ENCODE measurements around the gene MRTFB. TPM values are rescaled to one million over a fixed set of nuclear protein-coding genes. Genes with fewer than 3 reads are reported as not detected.
"Not testable (repeated sequence)": the region's sequence is repeated elsewhere in the genome, so short reads cannot be mapped to it uniquely, and the experiment has no call there.

Gene MRTFB, protein sequence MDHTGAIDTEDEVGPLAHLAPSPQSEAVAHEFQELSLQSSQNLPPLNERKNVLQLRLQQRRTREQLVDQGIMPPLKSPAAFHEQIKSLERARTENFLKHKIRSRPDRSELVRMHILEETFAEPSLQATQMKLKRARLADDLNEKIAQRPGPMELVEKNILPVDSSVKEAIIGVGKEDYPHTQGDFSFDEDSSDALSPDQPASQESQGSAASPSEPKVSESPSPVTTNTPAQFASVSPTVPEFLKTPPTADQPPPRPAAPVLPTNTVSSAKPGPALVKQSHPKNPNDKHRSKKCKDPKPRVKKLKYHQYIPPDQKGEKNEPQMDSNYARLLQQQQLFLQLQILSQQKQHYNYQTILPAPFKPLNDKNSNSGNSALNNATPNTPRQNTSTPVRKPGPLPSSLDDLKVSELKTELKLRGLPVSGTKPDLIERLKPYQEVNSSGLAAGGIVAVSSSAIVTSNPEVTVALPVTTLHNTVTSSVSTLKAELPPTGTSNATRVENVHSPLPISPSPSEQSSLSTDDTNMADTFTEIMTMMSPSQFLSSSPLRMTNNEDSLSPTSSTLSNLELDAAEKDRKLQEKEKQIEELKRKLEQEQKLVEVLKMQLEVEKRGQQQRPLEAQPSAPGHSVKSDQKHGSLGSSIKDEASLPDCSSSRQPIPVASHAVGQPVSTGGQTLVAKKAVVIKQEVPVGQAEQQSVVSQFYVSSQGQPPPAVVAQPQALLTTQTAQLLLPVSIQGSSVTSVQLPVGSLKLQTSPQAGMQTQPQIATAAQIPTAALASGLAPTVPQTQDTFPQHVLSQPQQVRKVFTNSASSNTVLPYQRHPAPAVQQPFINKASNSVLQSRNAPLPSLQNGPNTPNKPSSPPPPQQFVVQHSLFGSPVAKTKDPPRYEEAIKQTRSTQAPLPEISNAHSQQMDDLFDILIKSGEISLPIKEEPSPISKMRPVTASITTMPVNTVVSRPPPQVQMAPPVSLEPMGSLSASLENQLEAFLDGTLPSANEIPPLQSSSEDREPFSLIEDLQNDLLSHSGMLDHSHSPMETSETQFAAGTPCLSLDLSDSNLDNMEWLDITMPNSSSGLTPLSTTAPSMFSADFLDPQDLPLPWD
- total RNA-seq: 10 to 100 TPM in 7 of 8 experiments, 1 to 10 TPM in 1; 4.2 to 32.2 (median 13.6) TPM

GRCh38 chr16:14070877-14071575 is at the start of gene MRTFB:
MRTFB (plus strand) TSS chr16:14071319; CDS start chr16:14140607, 69,288 bp downstream.
- ATAC-seq (replicated peaks in 6 of 8): peak; percentile 91 to 95 (median 92)
- 0 to 3% (median 0%) methylated on average over 2 to 8 of the region's 86 CpGs; no CpG with 5 or more reads in 6 of the 10 experiments for WGBS, 10 experiments
- in situ Hi-C loops (cut with MboI; ENCODE audit: low pct_unique_long_range_greater_than_20kb in 2 of 9, low sequenced_read_pairs in 9 of 9, unreplicated experiment in 9 of 9): no loop called here

GRCh38 chr16:14023526-14023925 is 47.6 kb upstream of the MRTFB start:
- WGBS, 10 experiments: 40 to 100% (median 100%) methylated on average over 1 to 3 of the region's 4 CpGs; no CpG with 5 or more reads in 7 of the 10 experiments
- not testable (repeated sequence) for H3K27ac ChIP-seq; H3K4me3 ChIP-seq; H3K4me1 ChIP-seq (replicated peaks in 1 of 2)
- in situ Hi-C loops (cut with MboI; ENCODE audit: low pct_unique_long_range_greater_than_20kb in 2 of 9, low sequenced_read_pairs in 9 of 9, unreplicated experiment in 9 of 9): loop anchor here in 1 of 9 experiments (25.0 kb wide), 1 partner anchor 164 kb away; no protein-coding TSS in a partner anchor
- peak in 2 of 8 experiments; percentile 48 to 91 for ATAC-seq (replicated peaks in 6 of 8)

More at GRCh38 chr16:14070877-14071575, at the start of gene MRTFB:
- Histone ChIP-seq H3K4me1 (replicated peaks in 1 of 2) (peaks cover 0 to 3% of the 10 kb centered on the region in 2 donors), H3K27ac (peak within 1 kb of the TSS; percentile 57 to 70), H3K4me3 (peak within 1 kb of the TSS; percentile 71 to 97 (median 92))

- H3K4me1 ChIP-seq (replicated peaks in 1 of 2): no peaks in the 10 kb centered on the region
- no peak overlapping the region for H3K4me3 ChIP-seq
- WGBS, 10 experiments: 0 to 88% (median 31%) methylated on average over 1 to 2 of the region's 2 CpGs; no CpG with 5 or more reads in 1 of the 10 experiments
- no peak overlapping the region for H3K27ac ChIP-seq
- in situ Hi-C loops (cut with MboI; ENCODE audit: low pct_unique_long_range_greater_than_20kb in 2 of 9, low sequenced_read_pairs in 9 of 9, unreplicated experiment in 9 of 9): loop anchor here in 1 of 9 experiments (25.0 kb wide), 1 partner anchor 163 kb away; no protein-coding TSS in a partner anchor
- peak in 2 of 8 experiments; percentile 10 to 62 for ATAC-seq (replicated peaks in 6 of 8)
Observed at GRCh38 chr16:14024283-14024682, 46.8 kb upstream of the MRTFB start.

GRCh38 chr16:14026572-14027285 is 44.4 kb upstream of the MRTFB start:
- peak in 3 of 8 experiments; percentile 51 to 69 (median 64) for ATAC-seq (replicated peaks in 6 of 8)
- no peaks in the 10 kb centered on the region for H3K4me1 ChIP-seq (replicated peaks in 1 of 2)
- WGBS, 10 experiments: 11 to 100% (median 83%) methylated on average over 1 to 3 of the region's 3 CpGs
- no peak overlapping the region for H3K4me3 ChIP-seq
- H3K27ac ChIP-seq: no peak overlapping the region
- in situ Hi-C loops (cut with MboI; ENCODE audit: low pct_unique_long_range_greater_than_20kb in 2 of 9, low sequenced_read_pairs in 9 of 9, unreplicated experiment in 9 of 9): no loop called here

GRCh38 chr16:14028202-14028601 is 42.9 kb upstream of the MRTFB start:
- Histone ChIP-seq H3K4me1 (replicated peaks in 1 of 2) (no peaks in the 10 kb centered on the region), H3K4me3 (no peak overlapping the region), H3K27ac (no peak overlapping the region)
- 0 to 67% (median 14%) methylated on average over 1 of the region's 3 CpGs; no CpG with 5 or more reads in 6 of the 10 experiments for WGBS, 10 experiments
- no peak for ATAC-seq (replicated peaks in 6 of 8)
- in situ Hi-C loops (cut with MboI; ENCODE audit: low pct_unique_long_range_greater_than_20kb in 2 of 9, low sequenced_read_pairs in 9 of 9, unreplicated experiment in 9 of 9): no loop called here

GRCh38 chr16:14029658-14030057 is 41.5 kb upstream of the MRTFB start:
- in situ Hi-C loops (cut with MboI; ENCODE audit: low pct_unique_long_range_greater_than_20kb in 2 of 9, low sequenced_read_pairs in 9 of 9, unreplicated experiment in 9 of 9): no loop called here
- ATAC-seq (replicated peaks in 6 of 8): no peak
- Histone ChIP-seq H3K4me3 (no peak overlapping the region), H3K27ac (no peak overlapping the region), H3K4me1 (replicated peaks in 1 of 2) (no peaks in the 10 kb centered on the region)
- WGBS, 10 experiments: 90 to 100% (median 100%) methylated on average over 1 to 2 of the region's 6 CpGs; no CpG with 5 or more reads in 7 of the 10 experiments

- no peaks in the 10 kb centered on the region for H3K4me1 ChIP-seq (replicated peaks in 1 of 2)
- no peak for ATAC-seq (replicated peaks in 6 of 8)
- no peak overlapping the region for H3K27ac ChIP-seq
- 62 to 100% (median 87%) methylated on average over 1 to 5 of the region's 5 CpGs; no CpG with 5 or more reads in 2 of the 10 experiments for WGBS, 10 experiments
- H3K4me3 ChIP-seq: no peak overlapping the region
- in situ Hi-C loops (cut with MboI; ENCODE audit: low pct_unique_long_range_greater_than_20kb in 2 of 9, low sequenced_read_pairs in 9 of 9, unreplicated experiment in 9 of 9): no loop called here
Observed at GRCh38 chr16:14035092-14035491, 36.0 kb upstream of the MRTFB start.

DNA sequence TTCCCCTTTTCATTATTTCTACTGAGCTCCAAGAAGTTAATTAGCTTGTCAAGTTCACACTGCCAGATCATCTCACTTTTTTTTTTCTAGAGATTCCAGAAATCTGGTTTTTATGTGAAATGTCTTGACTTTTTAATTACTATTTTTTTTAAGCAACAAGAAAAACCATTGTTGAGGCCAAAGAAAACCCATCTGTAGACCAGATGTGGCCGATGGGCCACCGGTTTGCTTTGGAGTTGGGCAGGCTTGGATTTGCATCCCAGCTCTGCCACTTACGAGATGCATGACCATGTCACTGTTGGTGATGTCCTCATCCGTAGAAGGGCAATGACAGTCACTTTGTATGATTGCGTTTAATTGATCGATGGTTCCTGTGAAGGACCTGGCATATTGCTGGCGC is 34.2 kb upstream of the MRTFB start:
- WGBS, 10 experiments: 0 to 90% (median 45%) methylated on average over 1 to 7 of the region's 7 CpGs; no CpG with 5 or more reads in 2 of the 10 experiments
- in situ Hi-C loops (cut with MboI; ENCODE audit: low pct_unique_long_range_greater_than_20kb in 2 of 9, low sequenced_read_pairs in 9 of 9, unreplicated experiment in 9 of 9): no loop called here

GRCh38 chr16:14037960-14038359 is 33.2 kb upstream of the MRTFB start:
- ATAC-seq (replicated peaks in 6 of 8): no peak
- Histone ChIP-seq H3K4me3 (no peak overlapping the region), H3K4me1 (replicated peaks in 1 of 2) (no peaks in the 10 kb centered on the region), H3K27ac (no peak overlapping the region)
- WGBS, 10 experiments: 73 to 100% (median 86%) methylated on average over 1 to 3 of the region's 3 CpGs; no CpG with 5 or more reads in 5 of the 10 experiments
- in situ Hi-C loops (cut with MboI; ENCODE audit: low pct_unique_long_range_greater_than_20kb in 2 of 9, low sequenced_read_pairs in 9 of 9, unreplicated experiment in 9 of 9): no loop called here

More for the DNA sequence above, 34.2 kb upstream of the MRTFB start:
- Histone ChIP-seq H3K4me1 (replicated peaks in 1 of 2) (no peaks in the 10 kb centered on the region), H3K4me3 (no peak overlapping the region), H3K27ac (no peak overlapping the region)
- ATAC-seq (replicated peaks in 6 of 8): peak in 3 of 8 experiments; percentile 60 to 84 (median 82)

- no peak for ATAC-seq (replicated peaks in 6 of 8)
- Histone ChIP-seq H3K27ac (no peak overlapping the region), H3K4me1 (replicated peaks in 1 of 2) (no peaks in the 10 kb centered on the region), H3K4me3 (no peak overlapping the region)
- in situ Hi-C loops (cut with MboI; ENCODE audit: low pct_unique_long_range_greater_than_20kb in 2 of 9, low sequenced_read_pairs in 9 of 9, unreplicated experiment in 9 of 9): no loop called here
- WGBS, 10 experiments: 49 to 100% (median 83%) methylated on average over 1 to 4 of the region's 4 CpGs
Observed at GRCh38 chr16:14041164-14041563, 30.0 kb upstream of the MRTFB start.

- ATAC-seq (replicated peaks in 6 of 8): no peak
- 4 to 93% (median 78%) methylated on average over 3 to 10 of the region's 10 CpGs; no CpG with 5 or more reads in 4 of the 10 experiments for WGBS, 10 experiments
- no peak overlapping the region for H3K27ac ChIP-seq
Observed at GRCh38 chr16:14042706-14043105, 28.4 kb upstream of the MRTFB start.

More at GRCh38 chr16:14042706-14043105, 28.4 kb upstream of the MRTFB start:
- Histone ChIP-seq H3K4me1 (replicated peaks in 1 of 2) (no peaks in the 10 kb centered on the region), H3K4me3 (no peak overlapping the region)
- in situ Hi-C loops (cut with MboI; ENCODE audit: low pct_unique_long_range_greater_than_20kb in 2 of 9, low sequenced_read_pairs in 9 of 9, unreplicated experiment in 9 of 9): no loop called here
